Activated T-cell treated with anti-CD3 and anti-CD28 coated beads for 24 hours (primary cell): Measurements from ENCODE around the gene DCAF6.

Experiments used
- DNase-seq: peaks from one replicate; pipeline ENCODE4 v3.0.0-alpha.2; 2020; ENCODE audit warnings: low read depth

Gene DCAF6

GRCh38 chr1:168101336-168101735 is 164.9 kb downstream of the DCAF6 start:
- no peak for DNase-seq

- no peak for DNase-seq
These were observed 166.0 kb downstream of the DCAF6 start for GRCh38 chr1:168102487-168102886.

- DNase-seq = no peak
These were observed 168.1 kb downstream of the DCAF6 start for GRCh38 chr1:168104535-168104934.

- DNase-seq = no peak
These were observed 169.4 kb downstream of the DCAF6 start for GRCh38 chr1:168105846-168106245.

- no peak for DNase-seq
These were observed 169.8 kb downstream of the DCAF6 start for GRCh38 chr1:168106274-168106673.

GRCh38 chr1:168110896-168111545 is 174.5 kb downstream of the DCAF6 start:
- no peak for DNase-seq

GRCh38 chr1:168112673-168113305 is 176.3 kb downstream of the DCAF6 start:
- peak; percentile 40 for DNase-seq

GRCh38 chr1:168114845-168115244 is 178.4 kb downstream of the DCAF6 start:
- no peak for DNase-seq

GRCh38 chr1:168116327-168116799 is 179.9 kb downstream of the DCAF6 start:
- no peak for DNase-seq

- DNase-seq = no peak
These were observed 183.3 kb downstream of the DCAF6 start for GRCh38 chr1:168119750-168120149.

- DNase-seq = no peak
These were observed 185.0 kb downstream of the DCAF6 start for GRCh38 chr1:168121401-168122011.

- no peak for DNase-seq
These were observed 188.6 kb downstream of the DCAF6 start for GRCh38 chr1:168125051-168125450.
